Measurements from ENCODE around the gene LRP2BP. TPM values are rescaled to one million over a fixed set of nuclear protein-coding genes. Genes with fewer than 3 reads are reported as not detected.

Gene LRP2BP
- total and polyA plus RNA-seq, 7 experiments from 2014 or later: 0.58 to 2.4 (median 1.7) TPM

GRCh38 chr4:185390941-185391340, 4.8 kb downstream of the LRP2BP start:
- H3K9me3 ChIP-seq (ENCODE audit: control insufficient read depth in 2 of 3, low read length in 3 of 3): no peaks in the 10 kb centered on the region
- Mint-ChIP-seq H3K4me3 (no peak overlapping the region), H3K9me3 (no peaks in the 10 kb centered on the region), H3K27ac (no peak overlapping the region), H3K4me1 (peaks cover 10 to 22% (median 18%) of the 10 kb centered on the region in 7 donors), H3K27me3 (peaks cover 0 to 3% (median 1%) of the 10 kb centered on the region in 5 donors), H3K36me3 (peaks cover 0 to 8% (median 4%) of the 10 kb centered on the region in 5 donors)
- POLR2A ChIA-PET: no interaction called here
- no peak overlapping the region for H3K4me3 ChIP-seq (ENCODE audit: low read length)
- intact Hi-C loops (cut with micrococcal nuclease): loop anchor here (10.0 kb wide), 5 partner anchors 566 to 1946 kb away; partner anchors contain the start of genes IRF2 (in 2 of the 2), ACSL1 (in 1 of the 2), CDKN2AIP (in 1 of the 2) and CENPU (in 1 of the 2)
- CTCF ChIA-PET: no interaction called here
- ATAC-seq (no peak), DNase-seq (no peak)
- H3K27ac ChIP-seq (ENCODE audit: low read depth, low read length): no peak overlapping the region
- H3K36me3 ChIP-seq (ENCODE audit: control insufficient read depth in 2 of 3, insufficient read depth in 3 of 3, low read length in 3 of 3): peaks cover 0 to 2% (median 0%) of the 10 kb centered on the region in 3 experiments
- no peaks in the 10 kb centered on the region for H3K27me3 ChIP-seq (ENCODE audit: control insufficient read depth in 2 of 2, insufficient read depth in 2 of 2, low read length in 2 of 2)
- H3K4me1 ChIP-seq (ENCODE audit: control insufficient read depth in 2 of 2, insufficient read depth in 2 of 2, low read length in 2 of 2): peaks cover 7 to 8% of the 10 kb centered on the region in 2 donors

- Histone ChIP-seq H3K27me3 (ENCODE audit: control insufficient read depth in 2 of 2, insufficient read depth in 2 of 2, low read length in 2 of 2) (no peaks in the 10 kb centered on the region), H3K27ac (ENCODE audit: low read depth, low read length) (no peak overlapping the region), H3K4me3 (ENCODE audit: low read length) (no peak overlapping the region), H3K4me1 (ENCODE audit: control insufficient read depth in 2 of 2, insufficient read depth in 2 of 2, low read length in 2 of 2) (peaks cover 0 to 7% of the 10 kb centered on the region in 2 donors), H3K36me3 (ENCODE audit: control insufficient read depth in 2 of 3, insufficient read depth in 3 of 3, low read length in 3 of 3) (no peaks in the 10 kb centered on the region), H3K9me3 (ENCODE audit: control insufficient read depth in 2 of 3, low read length in 3 of 3) (no peaks in the 10 kb centered on the region)
- H3K36me3 Mint-ChIP-seq: peaks cover 0 to 13% (median 4%) of the 10 kb centered on the region in 5 donors
- H3K27ac Mint-ChIP-seq: no peak overlapping the region
- no peak for DNase-seq
- H3K4me3 Mint-ChIP-seq: no peak overlapping the region
- peaks cover 0 to 3% (median 0%) of the 10 kb centered on the region in 11 donors for H3K9me3 Mint-ChIP-seq
- intact Hi-C loops (cut with micrococcal nuclease): no loop called here
- ATAC-seq: no peak
- CTCF ChIA-PET: no interaction called here
- peaks cover 0 to 27% (median 19%) of the 10 kb centered on the region in 5 donors for H3K27me3 Mint-ChIP-seq
- POLR2A ChIA-PET: interaction anchor here (1.4 kb wide), 1 partner anchor 9 kb away, joined by 3 read pairs; no protein-coding TSS in a partner anchor
- peaks cover 11 to 22% (median 17%) of the 10 kb centered on the region in 7 donors for H3K4me1 Mint-ChIP-seq
These were observed 7.8 kb downstream of the LRP2BP start for GRCh38 chr4:185387957-185388356.

GRCh38 chr4:185384930-185385331, 10.8 kb downstream of the LRP2BP start:
- H3K4me1 ChIP-seq (ENCODE audit: control insufficient read depth in 2 of 2, insufficient read depth in 2 of 2, low read length in 2 of 2): peaks cover 0 to 7% of the 10 kb centered on the region in 2 donors
- no peak overlapping the region for H3K4me3 ChIP-seq (ENCODE audit: low read length)
- intact Hi-C loops (cut with micrococcal nuclease): no loop called here
- H3K27me3 Mint-ChIP-seq: peaks cover 0 to 31% (median 23%) of the 10 kb centered on the region in 5 donors
- H3K27ac ChIP-seq (ENCODE audit: low read depth, low read length): no peak overlapping the region
- H3K36me3 Mint-ChIP-seq: peaks cover 8 to 14% (median 10%) of the 10 kb centered on the region in 5 donors
- H3K27ac Mint-ChIP-seq: no peak overlapping the region
- ChIA-PET POLR2A (interaction anchor here (1.0 to 1.6 kb wide), 2 partner anchors 9 to 11 kb away, joined by 3 to 4 read pairs; partner anchors contain the start of gene LRP2BP), CTCF (interaction anchor here (0.7 kb wide), 1 partner anchor 90 kb away, joined by 3 read pairs; no protein-coding TSS in a partner anchor)
- peaks cover 4 to 20% (median 17%) of the 10 kb centered on the region in 7 donors for H3K4me1 Mint-ChIP-seq
- ATAC-seq (no peak), DNase-seq (no peak)
- no peaks in the 10 kb centered on the region for H3K27me3 ChIP-seq (ENCODE audit: control insufficient read depth in 2 of 2, insufficient read depth in 2 of 2, low read length in 2 of 2)
- peak overlapping the region in 6 of 10 donors; percentile 33 to 65 (median 50) for H3K4me3 Mint-ChIP-seq
- H3K36me3 ChIP-seq (ENCODE audit: control insufficient read depth in 2 of 3, insufficient read depth in 3 of 3, low read length in 3 of 3): no peaks in the 10 kb centered on the region
- no peaks in the 10 kb centered on the region for H3K9me3 ChIP-seq (ENCODE audit: control insufficient read depth in 2 of 3, low read length in 3 of 3)
- peaks cover 0 to 23% (median 9%) of the 10 kb centered on the region in 11 donors for H3K9me3 Mint-ChIP-seq

GRCh38 chr4:185384061-185384460, 11.7 kb downstream of the LRP2BP start:
- H3K27me3 Mint-ChIP-seq: peaks cover 0 to 31% (median 23%) of the 10 kb centered on the region in 5 donors
- intact Hi-C loops (cut with micrococcal nuclease): no loop called here

GRCh38 chr4:185383451-185383850, 12.3 kb downstream of the LRP2BP start:
- H3K27me3 ChIP-seq (ENCODE audit: control insufficient read depth in 2 of 2, insufficient read depth in 2 of 2, low read length in 2 of 2): no peaks in the 10 kb centered on the region
- no peaks in the 10 kb centered on the region for H3K9me3 ChIP-seq (ENCODE audit: control insufficient read depth in 2 of 3, low read length in 3 of 3)
- ChIA-PET POLR2A (interaction anchor here (1.6 kb wide), 1 partner anchor 12 kb away, joined by 4 read pairs; the partner anchor contains the start of gene LRP2BP), CTCF (no interaction called here)
- DNase-seq (no peak), ATAC-seq (no peak)
- no peak overlapping the region for H3K4me3 ChIP-seq (ENCODE audit: low read length)
- no peaks in the 10 kb centered on the region for H3K36me3 ChIP-seq (ENCODE audit: control insufficient read depth in 2 of 3, insufficient read depth in 3 of 3, low read length in 3 of 3)
- Mint-ChIP-seq H3K4me1 (peaks cover 4 to 20% (median 17%) of the 10 kb centered on the region in 7 donors), H3K4me3 (no peak overlapping the region), H3K9me3 (peaks cover 0 to 23% (median 9%) of the 10 kb centered on the region in 11 donors), H3K27ac (no peak overlapping the region), H3K27me3 (peaks cover 0 to 31% (median 23%) of the 10 kb centered on the region in 5 donors), H3K36me3 (peaks cover 8 to 14% (median 10%) of the 10 kb centered on the region in 5 donors)
- no peak overlapping the region for H3K27ac ChIP-seq (ENCODE audit: low read depth, low read length)
- H3K4me1 ChIP-seq (ENCODE audit: control insufficient read depth in 2 of 2, insufficient read depth in 2 of 2, low read length in 2 of 2): peaks cover 0 to 7% of the 10 kb centered on the region in 2 donors
- intact Hi-C loops (cut with micrococcal nuclease): no loop called here

More at GRCh38 chr4:185384061-185384460, 11.7 kb downstream of the LRP2BP start:
- H3K4me1 ChIP-seq (ENCODE audit: control insufficient read depth in 2 of 2, insufficient read depth in 2 of 2, low read length in 2 of 2): peaks cover 0 to 7% of the 10 kb centered on the region in 2 donors
- Mint-ChIP-seq H3K36me3 (peaks cover 8 to 14% (median 10%) of the 10 kb centered on the region in 5 donors), H3K4me3 (peak overlapping the region in 1 of 10 donors; percentile 50), H3K27ac (peak overlapping the region in 1 of 9 donors; percentile 20), H3K4me1 (peaks cover 4 to 20% (median 17%) of the 10 kb centered on the region in 7 donors), H3K9me3 (peaks cover 0 to 23% (median 9%) of the 10 kb centered on the region in 11 donors)
- POLR2A ChIA-PET: interaction anchor here (1.6 kb wide), 1 partner anchor 11 kb away, joined by 4 read pairs; the partner anchor contains the start of gene LRP2BP
- DNase-seq (no peak), ATAC-seq (no peak)
- H3K9me3 ChIP-seq (ENCODE audit: control insufficient read depth in 2 of 3, low read length in 3 of 3): no peaks in the 10 kb centered on the region
- CTCF ChIA-PET: no interaction called here
- no peaks in the 10 kb centered on the region for H3K27me3 ChIP-seq (ENCODE audit: control insufficient read depth in 2 of 2, insufficient read depth in 2 of 2, low read length in 2 of 2)
- H3K36me3 ChIP-seq (ENCODE audit: control insufficient read depth in 2 of 3, insufficient read depth in 3 of 3, low read length in 3 of 3): no peaks in the 10 kb centered on the region
- H3K27ac ChIP-seq (ENCODE audit: low read depth, low read length): no peak overlapping the region
- H3K4me3 ChIP-seq (ENCODE audit: low read length): no peak overlapping the region

- Histone ChIP-seq H3K4me1 (ENCODE audit: control insufficient read depth in 2 of 2, insufficient read depth in 2 of 2, low read length in 2 of 2) (peaks cover 0 to 7% of the 10 kb centered on the region in 2 donors), H3K9me3 (ENCODE audit: control insufficient read depth in 2 of 3, low read length in 3 of 3) (no peaks in the 10 kb centered on the region), H3K27ac (ENCODE audit: low read depth, low read length) (no peak overlapping the region), H3K4me3 (ENCODE audit: low read length) (no peak overlapping the region), H3K27me3 (ENCODE audit: control insufficient read depth in 2 of 2, insufficient read depth in 2 of 2, low read length in 2 of 2) (no peaks in the 10 kb centered on the region), H3K36me3 (ENCODE audit: control insufficient read depth in 2 of 3, insufficient read depth in 3 of 3, low read length in 3 of 3) (no peaks in the 10 kb centered on the region)
- intact Hi-C loops (cut with micrococcal nuclease): no loop called here
- peaks cover 4 to 20% (median 17%) of the 10 kb centered on the region in 7 donors for H3K4me1 Mint-ChIP-seq
- H3K36me3 Mint-ChIP-seq: peaks cover 6 to 14% (median 10%) of the 10 kb centered on the region in 5 donors
- no peak for ATAC-seq
- DNase-seq: no peak
- peaks cover 0 to 23% (median 9%) of the 10 kb centered on the region in 11 donors for H3K9me3 Mint-ChIP-seq
- ChIA-PET POLR2A (no interaction called here), CTCF (no interaction called here)
- no peak overlapping the region for H3K4me3 Mint-ChIP-seq
- no peak overlapping the region for H3K27ac Mint-ChIP-seq
- H3K27me3 Mint-ChIP-seq: peaks cover 0 to 31% (median 23%) of the 10 kb centered on the region in 5 donors
These were observed 13.0 kb downstream of the LRP2BP start for GRCh38 chr4:185382754-185383153.
